Ovary (tissue), 3 donors: ENCODE data around the gene PIK3AP1.

Source experiments
- CTCF ChIP-seq, 3 donors: fragments of 450-650 bp in 2 of 3; fragments of 200-600 bp in 1 of 3; IDR thresholded peaks; one replicate each; pipeline versions ENCODE4 v1.5.1 to v1.8.0; 2016 to 2022; ENCODE audit warnings: antibody characterized with exemption in 3 of 3, mild to moderate bottlenecking in 1 of 3
- POLR2A ChIP-seq: fragments of 450-650 bp; IDR thresholded peaks from one replicate; pipeline ENCODE4 v1.6.1; 2017; ENCODE audit warnings: antibody characterized with exemption, mild to moderate bottlenecking, moderate library complexity
- donor health status: DM: no; HTN: no; CAD: no.

- TF ChIP-seq CTCF (IDR thresholded peaks at IDR 0.05) (no peak), POLR2A (no peak)
Observed at GRCh38 chr10:96693431-96693830, 26.9 kb downstream of the PIK3AP1 start.
